Subcutaneous abdominal adipose tissue (tissue), 5 donors: ENCODE measurements around the gene DPM2.

Experiments
- H3K27ac ChIP-seq: one replicate; pipeline ENCODE4 v1.7.0; 2013; ENCODE audit warnings: low read depth, mild to moderate bottlenecking, inconsistent platforms, low read length, moderate library complexity
- H3K27me3 ChIP-seq, 5 donors: one replicate each; pipeline ENCODE4 v1.7.0; 2013; ENCODE audit warnings: low read length in 5 of 5, inconsistent platforms in 1 of 5; ENCODE audit not compliant: control insufficient read depth in 5 of 5, insufficient read depth in 4 of 5
- H3K36me3 ChIP-seq, 5 donors: one replicate each; pipeline ENCODE4 v1.7.0; 2013; ENCODE audit warnings: low read length in 5 of 5; ENCODE audit not compliant: control insufficient read depth in 5 of 5, insufficient read depth in 5 of 5
- H3K4me1 ChIP-seq, 5 donors: one replicate each; pipeline ENCODE4 v1.7.0; 2013; ENCODE audit warnings: low read length in 5 of 5, mild to moderate bottlenecking in 3 of 5, moderate library complexity in 1 of 5; ENCODE audit not compliant: control insufficient read depth in 5 of 5, insufficient read depth in 5 of 5
- H3K4me3 ChIP-seq, 5 donors: one replicate each; pipeline ENCODE4 v1.7.0; 2013; ENCODE audit warnings: low read length in 5 of 5, low read depth in 1 of 5
- H3K9ac ChIP-seq, 5 donors: one replicate each; pipeline ENCODE4 v1.7.0; 2013; ENCODE audit warnings: low read length in 5 of 5, mild to moderate bottlenecking in 4 of 5, moderate library complexity in 3 of 5
- H3K9me3 ChIP-seq, 5 donors: one replicate each; pipeline ENCODE4 v1.7.0; 2013; ENCODE audit warnings: low read length in 5 of 5; ENCODE audit not compliant: control insufficient read depth in 5 of 5
- donor health status: healthy.
- donor health status: healthy.
- donor health status: healthy.
- donor health status: healthy.
- donor health status: healthy.

Gene DPM2

GRCh38 chr9:127927988-127928675 is 9.5 kb downstream of the DPM2 start:
- peaks cover 1 to 31% (median 26%) of the 10 kb centered on the region in 5 donors for H3K4me1 ChIP-seq
- no peak overlapping the region for H3K27ac ChIP-seq
- H3K36me3 ChIP-seq, result no peaks in the 10 kb centered on the region
- H3K27me3 ChIP-seq, result peaks cover 21 to 54% (median 38%) of the 10 kb centered on the region in 5 donors
- H3K9ac ChIP-seq, result no peak overlapping the region
- H3K9me3 ChIP-seq, result no peaks in the 10 kb centered on the region
- no peak overlapping the region for H3K4me3 ChIP-seq

- Histone ChIP-seq H3K27me3 (peaks cover 21 to 57% (median 38%) of the 10 kb centered on the region in 5 donors), H3K27ac (no peak overlapping the region), H3K36me3 (no peaks in the 10 kb centered on the region), H3K9me3 (no peaks in the 10 kb centered on the region), H3K4me3 (no peak overlapping the region), H3K9ac (no peak overlapping the region), H3K4me1 (peaks cover 1 to 31% (median 26%) of the 10 kb centered on the region in 5 donors)
Observed at GRCh38 chr9:127927201-127927987, 10.3 kb downstream of the DPM2 start.

GRCh38 chr9:127926906-127927200 is 10.8 kb downstream of the DPM2 start:
- no peaks in the 10 kb centered on the region for H3K9me3 ChIP-seq
- H3K27me3 ChIP-seq, result peaks cover 21 to 57% (median 38%) of the 10 kb centered on the region in 5 donors
- H3K9ac ChIP-seq, result no peak overlapping the region
- no peak overlapping the region for H3K27ac ChIP-seq
- H3K4me3 ChIP-seq, result no peak overlapping the region
- peaks cover 1 to 35% (median 28%) of the 10 kb centered on the region in 5 donors for H3K4me1 ChIP-seq
- H3K36me3 ChIP-seq, result no peaks in the 10 kb centered on the region

GRCh38 chr9:127925959-127926905 is 11.4 kb downstream of the DPM2 start:
- no peak overlapping the region for H3K9ac ChIP-seq
- peaks cover 21 to 55% (median 38%) of the 10 kb centered on the region in 5 donors for H3K27me3 ChIP-seq
- no peak overlapping the region for H3K4me3 ChIP-seq

GRCh38 chr9:127924736-127925444 is 12.8 kb downstream of the DPM2 start:
- Histone ChIP-seq H3K4me1 (peaks cover 1 to 27% (median 23%) of the 10 kb centered on the region in 5 donors), H3K9ac (no peak overlapping the region), H3K27ac (no peak overlapping the region), H3K9me3 (no peaks in the 10 kb centered on the region), H3K4me3 (no peak overlapping the region), H3K36me3 (no peaks in the 10 kb centered on the region), H3K27me3 (peaks cover 21 to 50% (median 30%) of the 10 kb centered on the region in 5 donors)

More at GRCh38 chr9:127925959-127926905, 11.4 kb downstream of the DPM2 start:
- Histone ChIP-seq H3K9me3 (no peaks in the 10 kb centered on the region), H3K27ac (no peak overlapping the region), H3K36me3 (no peaks in the 10 kb centered on the region), H3K4me1 (peaks cover 1 to 36% (median 32%) of the 10 kb centered on the region in 5 donors)

GRCh38 chr9:127923771-127924170 is 13.9 kb downstream of the DPM2 start:
- Histone ChIP-seq H3K4me1 (peaks cover 10 to 38% (median 32%) of the 10 kb centered on the region in 5 donors), H3K4me3 (no peak overlapping the region), H3K27ac (no peak overlapping the region), H3K9me3 (no peaks in the 10 kb centered on the region), H3K36me3 (no peaks in the 10 kb centered on the region), H3K9ac (no peak overlapping the region), H3K27me3 (peaks cover 19 to 42% (median 23%) of the 10 kb centered on the region in 5 donors)

- Histone ChIP-seq H3K27ac (no peak overlapping the region), H3K27me3 (peaks cover 12 to 37% (median 16%) of the 10 kb centered on the region in 5 donors)
Observed at GRCh38 chr9:127923046-127923445, 14.6 kb downstream of the DPM2 start.

GRCh38 chr9:127921557-127922120 is 16.0 kb downstream of the DPM2 start:
- Histone ChIP-seq H3K9ac (no peak overlapping the region), H3K27ac (no peak overlapping the region), H3K4me3 (peak overlapping the region in 3 of 5 donors; percentile 44 to 57 (median 47))

More at GRCh38 chr9:127923046-127923445, 14.6 kb downstream of the DPM2 start:
- no peaks in the 10 kb centered on the region for H3K36me3 ChIP-seq
- H3K4me1 ChIP-seq, result peaks cover 11 to 43% (median 37%) of the 10 kb centered on the region in 5 donors
- H3K9ac ChIP-seq, result no peak overlapping the region
- H3K9me3 ChIP-seq, result no peaks in the 10 kb centered on the region
- H3K4me3 ChIP-seq, result no peak overlapping the region

GRCh38 chr9:127920794-127921193 is 16.9 kb downstream of the DPM2 start:
- H3K9ac ChIP-seq, result no peak overlapping the region
- H3K4me1 ChIP-seq, result peaks cover 13 to 49% (median 45%) of the 10 kb centered on the region in 5 donors
- H3K9me3 ChIP-seq, result no peaks in the 10 kb centered on the region
- H3K4me3 ChIP-seq, result no peak overlapping the region
- no peak overlapping the region for H3K27ac ChIP-seq
- H3K27me3 ChIP-seq, result peaks cover 1 to 18% (median 5%) of the 10 kb centered on the region in 5 donors
- H3K36me3 ChIP-seq, result no peaks in the 10 kb centered on the region

More at GRCh38 chr9:127921557-127922120, 16.0 kb downstream of the DPM2 start:
- Histone ChIP-seq H3K27me3 (peaks cover 5 to 26% (median 8%) of the 10 kb centered on the region in 5 donors), H3K36me3 (no peaks in the 10 kb centered on the region), H3K9me3 (no peaks in the 10 kb centered on the region), H3K4me1 (peaks cover 11 to 40% (median 36%) of the 10 kb centered on the region in 5 donors)
